Ovary (tissue), 9 donors: ENCODE results near the gene SIK1. TPM values are rescaled to one million over a fixed set of nuclear protein-coding genes. Genes with fewer than 3 reads are reported as not detected.

Experiments
- DNase-seq, 5 donors: peaks; one replicate each; pipeline ENCODE4 v3.0.0-alpha.2; 2019 to 2020
- H3K27ac ChIP-seq, 2 donors: fragments of 200-600 bp; one replicate each; pipeline versions ENCODE4 v1.5.1 to v1.8.0; 2019 to 2022
- H3K27me3 ChIP-seq: fragments of 200-600 bp; one replicate; pipeline ENCODE4 v1.8.0; 2022
- H3K36me3 ChIP-seq: fragments of 200-600 bp; sonication (generic); one replicate; pipeline ENCODE4 v1.5.1; 2019
- H3K4me1 ChIP-seq: one replicate; pipeline ENCODE4 v1.8.1; 2013; ENCODE audit warnings: mild to moderate bottlenecking, moderate library complexity; ENCODE audit not compliant: insufficient read depth
- H3K4me3 ChIP-seq: fragments of 200-600 bp; sonication (generic); one replicate; pipeline ENCODE4 v1.5.1; 2017
- H3K9me3 ChIP-seq, 2 donors: fragments of 200-600 bp in 1 of 2; sonication (generic) in 1 of 2; one replicate each; pipeline versions ENCODE4 v1.5.1 to v1.8.1; 2013 to 2019; ENCODE audit warnings: mild to moderate bottlenecking in 1 of 2, moderate library complexity in 1 of 2
- EP300 ChIP-seq: sonication (generic); formaldehyde crosslinking; IDR thresholded peaks from one replicate; pipeline ENCODE4 v1.6.1; 2017; ENCODE audit warnings: antibody characterized with exemption
- POLR2A ChIP-seq: fragments of 450-650 bp; IDR thresholded peaks from one replicate; pipeline ENCODE4 v1.6.1; 2017; ENCODE audit warnings: antibody characterized with exemption, mild to moderate bottlenecking, moderate library complexity
- WGBS, 3 donors: extraction: QIAGEN DNeasy Blood & Tissue Kit in 1 of 3; methylation state at CpG; one replicate each; pipeline versions ENCODE4 v1.1.5 to v1.1.7; 2013 to 2017; 5-methylcytosine and 5-hydroxymethylcytosine counted together
- intact Hi-C, 4 donors: fragments of 100-400 bp; cut with DNase I; formaldehyde crosslinking; loops; one replicate each; pipeline versions ENCODE4 v1.11.0 to v1.15.1; 2022 to 2023
- polyA plus RNA-seq, 2 donors: library from polyadenylated mRNA; stranded (reverse); fragments of 200-250 nt in 1 of 2; fragments of 350-450 nt in 1 of 2; fragmentation: Illumina TruSeq in 1 of 2; extraction: RNeasy Lipid Tissue Mini Kit (QIAGEN cat#74804) in 1 of 2; gene quantifications; one replicate each; pipeline ENCODE4 v1.2.3, GENCODE V29; 2013 to 2014
- total RNA-seq, 7 donors: library from RNA; depleted of rRNA in 2 of 7; stranded (reverse); fragments of >200 nt in 2 of 7; fragmentation: NEBNext Ultra II Directional in 3 of 7; extraction: Animal tissue kit (Norgen Biotek cat#: 25700) in 3 of 7; gene quantifications; one replicate each; pipeline versions ENCODE4 v1.1.0 to v1.2.4, GENCODE V29; 2016 to 2023
- TF ChIP-seq, protein P1 (sequence below), 3 donors: fragments of 450-650 bp in 2 of 3; fragments of 200-600 bp in 1 of 3; IDR thresholded peaks; one replicate each; pipeline versions ENCODE4 v1.5.1 to v1.8.0; 2016 to 2022; ENCODE audit warnings: antibody characterized with exemption in 3 of 3, mild to moderate bottlenecking in 1 of 3
- donor health status: DM: no; HTN: no; CAD: no; lungs with moderate emphysema.
- donor health status: DM: no; HTN: no; CAD: no.
- donor health status: Bipolar disorder and iron deficiency.
- donor health status: DM: yes; HTN: yes; CAD: no.
- donor health status: DM: no; HTN: no; CAD: no.
- donor health status: DM: yes; HTN: yes; CAD: no.

SIK1 gene
- total and polyA plus RNA-seq, 9 donors: 6.3 to 278 (median 63.0) TPM

DNA sequence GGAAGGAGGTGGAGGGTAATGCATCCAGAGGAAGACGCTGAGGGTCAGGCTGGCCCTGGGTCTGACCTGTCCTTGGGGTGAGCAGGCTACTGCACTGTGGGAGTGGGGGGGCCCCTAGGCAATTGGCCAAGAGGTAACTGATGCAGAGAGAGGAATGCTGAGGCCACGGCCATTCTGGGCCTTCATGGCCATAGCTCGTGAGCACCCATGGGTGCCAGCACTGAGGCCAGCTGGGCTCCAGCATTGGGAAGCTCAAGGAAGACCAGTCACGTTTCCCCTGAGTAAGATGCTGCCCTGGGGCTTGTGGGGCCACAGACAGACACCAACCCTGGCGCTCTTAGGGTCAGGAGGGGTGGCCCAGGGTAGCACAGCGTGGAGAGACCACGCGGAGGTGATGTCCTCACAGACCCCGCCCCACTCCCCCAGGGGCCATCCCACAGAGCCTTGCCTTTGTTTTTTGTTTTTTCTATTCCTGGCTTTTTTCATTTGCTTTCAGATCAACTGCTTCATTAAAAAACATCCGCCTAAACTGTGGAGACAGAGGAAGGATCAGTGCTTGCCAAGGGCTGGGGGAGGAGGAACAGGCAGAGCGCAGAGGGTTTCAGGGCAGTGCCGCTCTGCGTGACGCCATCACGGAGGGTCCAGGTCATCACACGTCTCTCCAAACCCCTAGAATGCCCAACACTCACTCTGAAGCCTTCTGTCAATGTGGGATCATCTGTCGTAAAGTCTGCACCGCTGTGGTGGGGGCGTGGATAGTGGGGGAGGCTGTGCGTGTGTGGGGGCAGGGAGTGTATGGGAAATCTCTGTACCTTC is 61.1 kb downstream of the SIK1 start:
- H3K4me3 ChIP-seq: no peak overlapping the region
- 13 to 22% (median 15%) methylated on average over 20 of the region's 20 CpGs for WGBS, 3 donors
- peak in 4 of 5 donors; percentile 38 to 77 (median 62) for DNase-seq
- H3K27ac ChIP-seq: no peak overlapping the region
- TF ChIP-seq, protein P1, sequence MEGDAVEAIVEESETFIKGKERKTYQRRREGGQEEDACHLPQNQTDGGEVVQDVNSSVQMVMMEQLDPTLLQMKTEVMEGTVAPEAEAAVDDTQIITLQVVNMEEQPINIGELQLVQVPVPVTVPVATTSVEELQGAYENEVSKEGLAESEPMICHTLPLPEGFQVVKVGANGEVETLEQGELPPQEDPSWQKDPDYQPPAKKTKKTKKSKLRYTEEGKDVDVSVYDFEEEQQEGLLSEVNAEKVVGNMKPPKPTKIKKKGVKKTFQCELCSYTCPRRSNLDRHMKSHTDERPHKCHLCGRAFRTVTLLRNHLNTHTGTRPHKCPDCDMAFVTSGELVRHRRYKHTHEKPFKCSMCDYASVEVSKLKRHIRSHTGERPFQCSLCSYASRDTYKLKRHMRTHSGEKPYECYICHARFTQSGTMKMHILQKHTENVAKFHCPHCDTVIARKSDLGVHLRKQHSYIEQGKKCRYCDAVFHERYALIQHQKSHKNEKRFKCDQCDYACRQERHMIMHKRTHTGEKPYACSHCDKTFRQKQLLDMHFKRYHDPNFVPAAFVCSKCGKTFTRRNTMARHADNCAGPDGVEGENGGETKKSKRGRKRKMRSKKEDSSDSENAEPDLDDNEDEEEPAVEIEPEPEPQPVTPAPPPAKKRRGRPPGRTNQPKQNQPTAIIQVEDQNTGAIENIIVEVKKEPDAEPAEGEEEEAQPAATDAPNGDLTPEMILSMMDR (IDR thresholded peaks at IDR 0.05): no peak
- TF ChIP-seq POLR2A: no peak
- no peaks in the 10 kb centered on the region for H3K9me3 ChIP-seq
- no peaks in the 10 kb centered on the region for H3K36me3 ChIP-seq
- peaks cover 11% of the 10 kb centered on the region for H3K4me1 ChIP-seq
- intact Hi-C loops: no loop called here
- no peaks in the 10 kb centered on the region for H3K27me3 ChIP-seq

DNA sequence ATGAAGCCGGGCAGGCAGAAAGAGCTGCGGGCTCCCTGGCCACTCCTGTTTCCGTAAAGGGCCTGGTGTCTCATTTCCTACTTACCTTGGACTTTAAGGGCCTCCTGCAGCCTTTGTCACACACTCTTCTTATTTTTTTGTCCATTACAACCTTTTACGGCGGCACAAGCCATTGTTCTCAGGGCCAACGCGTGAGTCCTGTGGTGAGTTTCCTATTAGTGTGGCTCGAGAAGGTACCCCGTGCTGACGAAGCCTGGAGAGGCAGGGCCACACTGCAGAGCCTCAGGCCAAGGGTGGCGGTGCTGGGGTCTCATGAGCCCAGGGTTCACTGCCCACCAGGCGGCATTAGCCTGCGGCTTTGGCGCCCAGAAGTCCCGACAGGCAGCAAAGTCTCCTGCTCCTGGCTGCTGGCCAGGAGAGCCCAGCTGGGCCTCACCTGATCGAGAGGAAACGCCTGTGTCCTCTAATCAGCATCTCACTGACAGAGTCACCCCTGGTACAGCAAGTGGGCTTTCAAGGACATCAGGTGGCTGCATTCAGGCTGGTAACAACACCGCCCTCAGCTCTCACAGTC is 62.0 kb downstream of the SIK1 start:
- intact Hi-C loops: no loop called here
- H3K9me3 ChIP-seq: no peaks in the 10 kb centered on the region
- H3K27me3 ChIP-seq: no peaks in the 10 kb centered on the region
- peak in 1 of 5 donors; percentile 32 for DNase-seq
- H3K36me3 ChIP-seq: no peaks in the 10 kb centered on the region
- whole genome bisulfite sequencing, 3 donors: 85 to 89% (median 89%) methylated on average over 18 of the region's 18 CpGs
- no peak overlapping the region for H3K4me3 ChIP-seq
- TF ChIP-seq EP300: no peak
- TF ChIP-seq POLR2A: no peak
- TF ChIP-seq, protein P1 (IDR thresholded peaks at IDR 0.05): no peak
- no peak overlapping the region for H3K27ac ChIP-seq
- H3K4me1 ChIP-seq: peaks cover 11% of the 10 kb centered on the region

Other genes with a start within 250 kb of the SIK1 start
- 1 to 10 TPM in 5 of 7 donors, under 1 TPM in 2; 0.69 to 2.9 (median 1.5) TPM for gene HSF2BP, start 232.4 kb upstream of the SIK1 start, total RNA-seq
- gene HSF2BP, start 232.4 kb upstream of the SIK1 start, polyA plus RNA-seq: under 1 TPM; 0.58 to 0.68 TPM
- gene RRP1B, start 232.4 kb upstream of the SIK1 start, total RNA-seq: 10 to 100 TPM; 17.3 to 31.8 (median 29.0) TPM
- 10 to 100 TPM; 11.3 to 19.8 TPM for gene RRP1B, start 232.4 kb upstream of the SIK1 start, polyA plus RNA-seq